Loucy (cell line): ENCODE measurements around the gene ILK.

Experiments
- H2AFZ ChIP-seq: fragments of 200-600 bp; sonication (generic); 2 replicates; pipeline ENCODE4 v1.6.0; 2016; ENCODE audit warnings: antibody characterized with exemption, mild to moderate bottlenecking, low read length, moderate library complexity
- H3F3A ChIP-seq: fragments of 200-600 bp; 2 replicates; pipeline ENCODE4 v1.6.0; 2016; ENCODE audit warnings: antibody characterized with exemption, low read depth, mild to moderate bottlenecking
- H3K27me3 ChIP-seq: fragments of 200-600 bp; sonication (generic); 2 replicates; pipeline ENCODE4 v1.6.1; 2014; ENCODE audit warnings: low read length, mild to moderate bottlenecking; ENCODE audit not compliant: insufficient read depth, poor library complexity, severe bottlenecking
- H3K36me3 ChIP-seq: fragments of 200-600 bp; sonication (generic); 2 replicates; pipeline ENCODE4 v1.6.1; 2016; ENCODE audit warnings: low read length; ENCODE audit not compliant: insufficient read depth
- H3K4me1 ChIP-seq: fragments of 200-600 bp; sonication (generic); 2 replicates; pipeline ENCODE4 v1.5.1; 2014; ENCODE audit warnings: low read length, mild to moderate bottlenecking; ENCODE audit not compliant: insufficient read depth, poor library complexity, severe bottlenecking
- H3K4me2 ChIP-seq: fragments of 200-600 bp; sonication (generic); 2 replicates; pipeline ENCODE4 v1.6.0; 2014; ENCODE audit warnings: antibody characterized with exemption, low read length, low read depth, mild to moderate bottlenecking; ENCODE audit not compliant: poor library complexity, severe bottlenecking
- H3K4me3 ChIP-seq: fragments of 200-600 bp; sonication (generic); 2 replicates; pipeline ENCODE4 v1.5.1; 2014; ENCODE audit warnings: low read length, mild to moderate bottlenecking, mixed read lengths; ENCODE audit not compliant: poor library complexity, severe bottlenecking
- H3K79me2 ChIP-seq: fragments of 200-600 bp; sonication (generic); 2 replicates; pipeline ENCODE4 v1.6.1; 2014; ENCODE audit warnings: low read length; ENCODE audit not compliant: insufficient read depth
- H3K9ac ChIP-seq: fragments of 200-600 bp; sonication (generic); 2 replicates; pipeline ENCODE4 v1.6.0; 2014; ENCODE audit warnings: mild to moderate bottlenecking, low read depth, low read length, moderate library complexity; ENCODE audit not compliant: poor library complexity, severe bottlenecking
- H3K9me2 ChIP-seq: fragments of 200-600 bp; sonication (generic); replicated peaks from 2 replicates; pipeline ENCODE4 v1.6.1; 2016; ENCODE audit warnings: low read depth, low read length, mixed read lengths
- H3K9me3 ChIP-seq: fragments of 200-600 bp; sonication (generic); 2 replicates; pipeline ENCODE4 v1.6.1; 2014; ENCODE audit warnings: mild to moderate bottlenecking, antibody characterized with exemption, low read length, low read depth; ENCODE audit not compliant: insufficient read depth
- H4K20me1 ChIP-seq: fragments of 200-600 bp; sonication (generic); 2 replicates; pipeline ENCODE4 v1.6.0; 2014; ENCODE audit warnings: antibody characterized with exemption, low read length, mild to moderate bottlenecking; ENCODE audit not compliant: insufficient read depth, poor library complexity, severe bottlenecking
- EZH2phosphoT487 ChIP-seq: fragments of 200-600 bp; IDR thresholded peaks from 2 replicates; pipeline ENCODE4 v1.6.1; 2018; ENCODE audit warnings: antibody characterized with exemption, mild to moderate bottlenecking, moderate library complexity, borderline replicate concordance
- TF ChIP-seq, protein P1 (sequence below): fragments of 200-600 bp; sonication (generic); conservative IDR thresholded peaks from 2 replicates; pipeline ENCODE4 v1.5.1; 2014; ENCODE audit warnings: mild to moderate bottlenecking, antibody characterized with exemption, low read length

ILK gene

DNA sequence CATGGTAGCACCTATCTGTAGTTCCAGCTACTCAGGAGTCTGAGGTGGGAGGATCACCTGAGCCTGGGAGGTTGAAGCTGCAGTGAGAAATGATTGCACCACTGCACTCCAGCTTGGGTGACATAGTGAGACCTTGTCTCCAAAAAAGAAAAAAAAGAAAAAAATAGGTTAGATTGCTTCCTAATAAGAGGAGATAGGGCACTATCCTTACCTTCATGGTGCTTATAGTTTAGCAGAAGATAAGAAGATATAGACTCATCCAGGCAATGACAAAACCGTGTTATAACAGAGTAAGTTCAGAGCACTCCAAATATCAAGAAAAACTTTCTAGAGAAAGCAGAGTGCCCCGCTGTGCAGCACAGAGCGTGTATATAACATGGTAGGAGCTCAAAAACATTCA, 42.3 kb upstream of the ILK start:
- H3K4me3 ChIP-seq, result no peak overlapping the region
- TF ChIP-seq EZH2phosphoT487, result no peak
- TF ChIP-seq, protein P1, sequence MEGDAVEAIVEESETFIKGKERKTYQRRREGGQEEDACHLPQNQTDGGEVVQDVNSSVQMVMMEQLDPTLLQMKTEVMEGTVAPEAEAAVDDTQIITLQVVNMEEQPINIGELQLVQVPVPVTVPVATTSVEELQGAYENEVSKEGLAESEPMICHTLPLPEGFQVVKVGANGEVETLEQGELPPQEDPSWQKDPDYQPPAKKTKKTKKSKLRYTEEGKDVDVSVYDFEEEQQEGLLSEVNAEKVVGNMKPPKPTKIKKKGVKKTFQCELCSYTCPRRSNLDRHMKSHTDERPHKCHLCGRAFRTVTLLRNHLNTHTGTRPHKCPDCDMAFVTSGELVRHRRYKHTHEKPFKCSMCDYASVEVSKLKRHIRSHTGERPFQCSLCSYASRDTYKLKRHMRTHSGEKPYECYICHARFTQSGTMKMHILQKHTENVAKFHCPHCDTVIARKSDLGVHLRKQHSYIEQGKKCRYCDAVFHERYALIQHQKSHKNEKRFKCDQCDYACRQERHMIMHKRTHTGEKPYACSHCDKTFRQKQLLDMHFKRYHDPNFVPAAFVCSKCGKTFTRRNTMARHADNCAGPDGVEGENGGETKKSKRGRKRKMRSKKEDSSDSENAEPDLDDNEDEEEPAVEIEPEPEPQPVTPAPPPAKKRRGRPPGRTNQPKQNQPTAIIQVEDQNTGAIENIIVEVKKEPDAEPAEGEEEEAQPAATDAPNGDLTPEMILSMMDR, result no peak
- H2AFZ ChIP-seq, result no peak overlapping the region
- no peaks in the 10 kb centered on the region for H4K20me1 ChIP-seq
- no peak overlapping the region for H3K4me2 ChIP-seq
- H3K9ac ChIP-seq, result no peak overlapping the region
- H3K27me3 ChIP-seq, result no peaks in the 10 kb centered on the region
- H3F3A ChIP-seq, result no peaks in the 10 kb centered on the region
- H3K9me2 ChIP-seq, result no peaks in the 10 kb centered on the region
- no peaks in the 10 kb centered on the region for H3K79me2 ChIP-seq
- H3K9me3 ChIP-seq, result no peaks in the 10 kb centered on the region
- no peaks in the 10 kb centered on the region for H3K36me3 ChIP-seq
- no peaks in the 10 kb centered on the region for H3K4me1 ChIP-seq

DNA sequence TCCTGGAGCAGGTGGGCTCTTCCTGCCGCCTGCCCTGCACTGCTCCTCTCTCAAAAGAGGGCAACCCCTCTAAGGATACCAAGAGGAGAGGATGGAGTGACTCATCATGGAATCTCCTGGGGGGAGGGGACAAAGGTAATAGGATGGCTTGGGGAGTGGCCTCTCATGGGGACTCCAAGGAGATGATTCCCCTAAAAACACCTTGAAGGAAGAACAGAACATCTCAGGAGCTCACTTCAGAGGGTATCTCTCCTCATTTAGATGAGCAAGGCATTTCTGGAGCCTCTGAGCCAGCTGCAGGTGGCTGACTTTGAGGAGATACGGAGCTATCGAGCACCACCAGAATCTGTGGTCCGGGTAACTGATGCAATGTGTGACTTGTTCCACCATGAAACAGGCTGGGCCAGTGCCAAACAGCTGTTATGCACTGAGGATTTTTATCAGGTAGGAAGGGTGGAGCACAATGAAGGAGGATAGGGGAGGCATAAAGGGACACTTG, 40.4 kb upstream of the ILK start:
- Histone ChIP-seq H2AFZ (no peak overlapping the region), H4K20me1 (no peaks in the 10 kb centered on the region), H3K9me2 (no peaks in the 10 kb centered on the region), H3K27me3 (no peaks in the 10 kb centered on the region), H3K36me3 (no peaks in the 10 kb centered on the region), H3K4me3 (no peak overlapping the region), H3K9ac (no peak overlapping the region), H3F3A (no peaks in the 10 kb centered on the region), H3K4me2 (no peak overlapping the region), H3K9me3 (no peaks in the 10 kb centered on the region), H3K4me1 (no peaks in the 10 kb centered on the region), H3K79me2 (no peaks in the 10 kb centered on the region)
- TF ChIP-seq EZH2phosphoT487, result no peak
- TF ChIP-seq, protein P1, result no peak

- H3F3A ChIP-seq, result no peaks in the 10 kb centered on the region
These were observed 39.9 kb upstream of the ILK start for GRCh38 chr11:6563667-6564066.

More at GRCh38 chr11:6563667-6564066, 39.9 kb upstream of the ILK start:
- H3K4me1 ChIP-seq, result no peaks in the 10 kb centered on the region
- H3K4me3 ChIP-seq, result no peak overlapping the region
- H3K79me2 ChIP-seq, result no peaks in the 10 kb centered on the region
- H4K20me1 ChIP-seq, result no peaks in the 10 kb centered on the region
- no peaks in the 10 kb centered on the region for H3K9me2 ChIP-seq
- TF ChIP-seq, protein P1, result no peak
- no peak for TF ChIP-seq EZH2phosphoT487
- no peak overlapping the region for H3K9ac ChIP-seq
- H3K9me3 ChIP-seq, result no peaks in the 10 kb centered on the region
- no peak overlapping the region for H2AFZ ChIP-seq
- H3K27me3 ChIP-seq, result no peaks in the 10 kb centered on the region
- H3K4me2 ChIP-seq, result no peak overlapping the region
- no peaks in the 10 kb centered on the region for H3K36me3 ChIP-seq
